CD14-positive monocyte (primary cell): ENCODE data around the gene HOXB1. TPM values are rescaled to one million over a fixed set of nuclear protein-coding genes. Genes with fewer than 3 reads are reported as not detected.
A peak's percentile ranks its signal among the peaks of the same experiment; 100 is the strongest.

ENCODE experiments used
- DNase-seq, 3 donors: peaks; one replicate each; pipeline ENCODE4 v3.0.0-alpha.2; 2011 to 2022
- H2AFZ ChIP-seq: 2 replicates; pipeline ENCODE4 v1.6.0; 2012; ENCODE audit warnings: mild to moderate bottlenecking, low read depth, low read length, inconsistent platforms; ENCODE audit not compliant: insufficient read depth, poor library complexity, severe bottlenecking
- H3K27ac ChIP-seq, 2 donors: 1 replicate in 1 of 2; 2 replicates in 1 of 2; pipeline ENCODE4 v1.5.1; 2012 to 2013; ENCODE audit warnings: low read length in 2 of 2, control low read depth in 1 of 2, inconsistent platforms in 1 of 2, low read depth in 1 of 2, mild to moderate bottlenecking in 1 of 2
- H3K27me3 ChIP-seq, 2 donors: one replicate each; pipeline versions ENCODE4 v1.6.0 to v1.6.1; 2011 to 2013; ENCODE audit warnings: low read length in 2 of 2; ENCODE audit not compliant: control insufficient read depth in 2 of 2, insufficient read depth in 2 of 2
- H3K36me3 ChIP-seq, 2 donors: replicated peaks in 1 of 2; 1 replicate in 1 of 2; 2 replicates in 1 of 2; pipeline versions ENCODE4 v1.5.1 to v1.6.1; 2012 to 2013; ENCODE audit warnings: low read length in 2 of 2, control low read depth in 1 of 2, inconsistent platforms in 1 of 2, mild to moderate bottlenecking in 1 of 2; ENCODE audit not compliant: insufficient read depth in 2 of 2, control insufficient read depth in 1 of 2
- H3K4me1 ChIP-seq, 2 donors: 1 replicate in 1 of 2; 2 replicates in 1 of 2; pipeline versions ENCODE4 v1.5.1 to v1.6.1; 2012 to 2013; ENCODE audit warnings: low read length in 2 of 2, control low read depth in 1 of 2, inconsistent platforms in 1 of 2, mild to moderate bottlenecking in 1 of 2, moderate library complexity in 1 of 2; ENCODE audit not compliant: insufficient read depth in 2 of 2, control insufficient read depth in 1 of 2
- H3K4me2 ChIP-seq: replicated peaks from 2 replicates; pipeline ENCODE3; 2012; ENCODE audit warnings: low read length, moderate library complexity, mild to moderate bottlenecking; ENCODE audit not compliant: poor library complexity, severe bottlenecking; ENCODE audit errors: extremely low read depth
- H3K4me3 ChIP-seq, 3 experiments: fragments of 200-600 bp in 1 of 3; sonication (generic) in 1 of 3; replicated peaks in 1 of 3; 1 replicate in 2 of 3; 2 replicates in 1 of 3; pipeline ENCODE4 v1.5.1; 2011 to 2013; ENCODE audit warnings: low read length in 3 of 3, mild to moderate bottlenecking in 3 of 3, control low read depth in 2 of 3, low read depth in 2 of 3, inconsistent platforms in 1 of 3, moderate library complexity in 1 of 3
- H3K79me2 ChIP-seq: 2 replicates; pipeline ENCODE4 v1.6.0; 2012; ENCODE audit warnings: mild to moderate bottlenecking, control low read depth, inconsistent platforms, low read length, moderate library complexity; ENCODE audit not compliant: insufficient read depth
- H3K9ac ChIP-seq: 2 replicates; pipeline ENCODE4 v1.6.0; 2017; ENCODE audit warnings: low read length, mild to moderate bottlenecking; ENCODE audit not compliant: insufficient read depth, poor library complexity, severe bottlenecking
- H3K9me3 ChIP-seq, 2 donors: replicated peaks in 1 of 2; 1 replicate in 1 of 2; 2 replicates in 1 of 2; pipeline versions ENCODE4 v1.5.1 to v1.6.1; 2012 to 2013; ENCODE audit warnings: low read length in 2 of 2, control low read depth in 1 of 2; ENCODE audit not compliant: control insufficient read depth in 1 of 2, insufficient read depth in 1 of 2
- H4K20me1 ChIP-seq: 2 replicates; pipeline ENCODE4 v1.6.0; 2012; ENCODE audit warnings: mild to moderate bottlenecking, low read length, control low read depth, moderate library complexity; ENCODE audit not compliant: insufficient read depth
- H3K27ac Mint-ChIP-seq, 7 donors: one replicate each; pipeline ENCODE4 v1.8.0; 2020; ENCODE audit warnings: mild to moderate bottlenecking in 7 of 7, mixed read lengths in 7 of 7, moderate library complexity in 6 of 7, inconsistent platforms in 2 of 7
- H3K27me3 Mint-ChIP-seq, 3 donors: one replicate each; pipeline ENCODE4 v1.8.0; 2021 to 2022; ENCODE audit warnings: low read depth in 3 of 3, mild to moderate bottlenecking in 3 of 3, mixed read lengths in 3 of 3, moderate library complexity in 3 of 3, inconsistent platforms in 1 of 3
- H3K36me3 Mint-ChIP-seq, 2 donors: one replicate each; pipeline ENCODE4 v1.8.0; 2020; ENCODE audit warnings: mixed read lengths in 2 of 2, inconsistent platforms in 1 of 2, mild to moderate bottlenecking in 1 of 2
- H3K4me1 Mint-ChIP-seq: one replicate; pipeline ENCODE4 v1.8.0; 2020; ENCODE audit warnings: mild to moderate bottlenecking, mixed read lengths
- H3K4me3 Mint-ChIP-seq, 2 donors: one replicate each; pipeline ENCODE4 v1.8.0; 2020; ENCODE audit warnings: mild to moderate bottlenecking in 2 of 2, mixed read lengths in 2 of 2, moderate library complexity in 1 of 2
- H3K9me3 Mint-ChIP-seq, 7 donors: one replicate each; pipeline ENCODE4 v1.8.0; 2020 to 2022; ENCODE audit warnings: mixed read lengths in 7 of 7, mild to moderate bottlenecking in 6 of 7, moderate library complexity in 6 of 7, inconsistent platforms in 2 of 7
- CTCF ChIP-seq: fragments of 200-600 bp; IDR thresholded peaks from one replicate; pipeline ENCODE4 v1.8.0; 2022; ENCODE audit warnings: antibody characterized with exemption, mild to moderate bottlenecking
- WGBS: methylation state at CpG from one replicate; pipeline ENCODE4 v1.1.5; 2013; ENCODE audit warnings: missing lambda C conversion rate; ENCODE audit not compliant: insufficient coverage; 5-methylcytosine and 5-hydroxymethylcytosine counted together
- intact Hi-C, 2 donors: fragments of 100-400 bp; cut with micrococcal nuclease; formaldehyde crosslinking; loops; one replicate each; pipeline versions ENCODE4 v1.15.0 to v1.15.1; 2023
- polyA plus RNA-seq, 3 donors: library from polyadenylated mRNA; depleted of rRNA in 1 of 3; unstranded in 2 of 3; stranded (reverse) in 1 of 3; fragments of 300-500 nt in 2 of 3; fragments of >200 nt in 1 of 3; fragmentation: Illumina TruSeq in 2 of 3; gene quantifications; 1 replicate in 2 of 3; 2 replicates in 1 of 3; pipeline ENCODE4 v1.2.3, GENCODE V29; 2012 to 2021

HOXB1 gene
- polyA plus RNA-seq, 3 donors = not detected

GRCh38 chr17:48526608-48527546, 3.9 kb downstream of the HOXB1 start:
- H3K4me1 Mint-ChIP-seq = no peaks in the 10 kb centered on the region
- H3K27me3 ChIP-seq = peaks cover 28 to 50% of the 10 kb centered on the region in 2 donors
- peak overlapping the region in 1 of 2 donors; percentile 49 for H3K4me3 Mint-ChIP-seq
- H3K27ac Mint-ChIP-seq = no peak overlapping the region
- WGBS = 12% methylated on average over 44 of the region's 59 CpGs
- no peak overlapping the region for H3K4me2 ChIP-seq
- no peak for DNase-seq
- H3K79me2 ChIP-seq = no peaks in the 10 kb centered on the region
- H3K36me3 ChIP-seq = no peaks in the 10 kb centered on the region
- peaks cover 0 to 3% of the 10 kb centered on the region in 2 donors for H3K36me3 Mint-ChIP-seq
- H3K27ac ChIP-seq = no peak overlapping the region
- H3K9ac ChIP-seq = no peak overlapping the region
- peaks cover 48 to 71% (median 52%) of the 10 kb centered on the region in 3 donors for H3K27me3 Mint-ChIP-seq
- H4K20me1 ChIP-seq = no peaks in the 10 kb centered on the region
- no peaks in the 10 kb centered on the region for H3K4me1 ChIP-seq
- no peak overlapping the region for H3K4me3 ChIP-seq
- H2AFZ ChIP-seq = no peak overlapping the region
- intact Hi-C loops = no loop called here
- peaks cover 0 to 8% (median 0%) of the 10 kb centered on the region in 7 donors for H3K9me3 Mint-ChIP-seq
- peaks cover 0 to 3% of the 10 kb centered on the region in 2 donors for H3K9me3 ChIP-seq
- TF ChIP-seq CTCF = no peak

GRCh38 chr17:48523010-48523409, 7.8 kb downstream of the HOXB1 start:
- Histone ChIP-seq H3K4me1 (no peaks in the 10 kb centered on the region), H2AFZ (no peak overlapping the region), H3K4me3 (no peak overlapping the region), H3K9ac (no peak overlapping the region), H3K27ac (no peak overlapping the region), H4K20me1 (no peaks in the 10 kb centered on the region), H3K36me3 (no peaks in the 10 kb centered on the region), H3K9me3 (peaks cover 0 to 3% of the 10 kb centered on the region in 2 donors), H3K79me2 (no peaks in the 10 kb centered on the region), H3K27me3 (peaks cover 26 to 54% of the 10 kb centered on the region in 2 donors), H3K4me2 (no peak overlapping the region)
- intact Hi-C loops = no loop called here
- TF ChIP-seq CTCF = no peak
- peaks cover 0 to 3% of the 10 kb centered on the region in 2 donors for H3K36me3 Mint-ChIP-seq
- peaks cover 46 to 70% (median 54%) of the 10 kb centered on the region in 3 donors for H3K27me3 Mint-ChIP-seq
- H3K4me1 Mint-ChIP-seq = no peaks in the 10 kb centered on the region
- WGBS = 70% methylated on average over 4 of the region's 6 CpGs
- no peak overlapping the region for H3K4me3 Mint-ChIP-seq
- H3K27ac Mint-ChIP-seq = no peak overlapping the region
- peaks cover 0 to 3% (median 0%) of the 10 kb centered on the region in 7 donors for H3K9me3 Mint-ChIP-seq
- DNase-seq = no peak
